Measurements from ENCODE around the gene LASP1. TPM values are rescaled to one million over a fixed set of nuclear protein-coding genes. Genes with fewer than 3 reads are reported as not detected.

LASP1 gene
- total and polyA plus RNA-seq, 2 experiments from 2014 or later: 48.7 to 173 TPM

- H3F3A ChIP-seq (replicated peaks; ENCODE audit: low read depth): 0 out of 2 replicates have a peak, but pooled peaks cover 3% of the 10 kb centered on the region
- no peak overlapping the region for H3K4me2 ChIP-seq
- 0 out of 2 replicates have a peak overlapping the region, but pooled peaks have one; percentile 73 for H3K27ac Mint-ChIP-seq
- peaks cover 39% of the 10 kb centered on the region for H3K36me3 Mint-ChIP-seq (ENCODE audit: low read depth)
- H3K9me2 ChIP-seq (ENCODE audit: insufficient read depth): no peaks in the 10 kb centered on the region
- H3K27me3 Mint-ChIP-seq (ENCODE audit: insufficient read depth, low read depth, poor library complexity): peaks cover 4% of the 10 kb centered on the region
- H2AFZ ChIP-seq: no peak overlapping the region
- no peak overlapping the region for H3K4me3 Mint-ChIP-seq
- H3K36me3 ChIP-seq (ENCODE audit: insufficient read depth): no peaks in the 10 kb centered on the region
- peaks cover 45% of the 10 kb centered on the region for H3K79me2 ChIP-seq (replicated peaks; ENCODE audit: insufficient read depth)
- H3K27ac ChIP-seq (ENCODE audit: low read depth): peak overlapping the region; percentile 66
- H4K20me1 ChIP-seq (replicated peaks; ENCODE audit: insufficient read depth): peaks cover 14% of the 10 kb centered on the region; the same call in 1 of the 2 replicates
- ATAC-seq: no peak
- no peak for TF ChIP-seq ZNF114 (CRISPR knock-in tag; IDR thresholded peaks at IDR 0.05)
- TF ChIP-seq POLR2AphosphoS5 (IDR thresholded peaks at IDR 0.05; ENCODE audit: low read depth): no peak
- TF ChIP-seq ZNF462 (CRISPR knock-in tag; IDR thresholded peaks at IDR 0.05): no peak
- no peak for TF ChIP-seq EZH2phosphoT487 (IDR thresholded peaks at IDR 0.05; ENCODE audit: unreplicated experiment)
- no peak for TF ChIP-seq ZNF331 (CRISPR knock-in tag; IDR thresholded peaks at IDR 0.05; ENCODE audit: low read depth)
- TF ChIP-seq ETS1 (IDR thresholded peaks at IDR 0.05): no peak
- no peak for TF ChIP-seq CTCF (conservative IDR thresholded peaks at IDR 0.05; ENCODE audit: low read depth in 2 of 2)
- no peak for TF ChIP-seq EZH2 (IDR thresholded peaks at IDR 0.05; ENCODE audit: low read depth, unreplicated experiment)
- no peak for TF ChIP-seq NANOG (IDR thresholded peaks at IDR 0.05; ENCODE audit: borderline replicate concordance)
- no peak for TF ChIP-seq CREB1 (CRISPR knock-in tag; IDR thresholded peaks at IDR 0.05; ENCODE audit: low read depth)
- no peaks in the 10 kb centered on the region for H3K27me3 ChIP-seq (ENCODE audit: insufficient read depth)
- peaks cover 30% of the 10 kb centered on the region for H3K4me1 Mint-ChIP-seq
- H3K4me1 ChIP-seq (ENCODE audit: insufficient read depth): peaks cover 24% of the 10 kb centered on the region
- no peak overlapping the region for H3K4me3 ChIP-seq
- no peaks in the 10 kb centered on the region for H3K9me3 Mint-ChIP-seq
- no peak for DNase-seq (ENCODE audit: low spot score)
These were observed 20.5 kb downstream of the LASP1 start for GRCh38 chr17:38890410-38890746.

Data from GM23338 (cell line).